AG08396 (cell line): ENCODE results near the gene ADAM33.

ENCODE experiments used
- DNase-seq: peaks from one replicate; pipeline ENCODE4 v3.0.0; 2012; ENCODE audit warnings: low spot score, mixed read lengths

ADAM33 gene, protein sequence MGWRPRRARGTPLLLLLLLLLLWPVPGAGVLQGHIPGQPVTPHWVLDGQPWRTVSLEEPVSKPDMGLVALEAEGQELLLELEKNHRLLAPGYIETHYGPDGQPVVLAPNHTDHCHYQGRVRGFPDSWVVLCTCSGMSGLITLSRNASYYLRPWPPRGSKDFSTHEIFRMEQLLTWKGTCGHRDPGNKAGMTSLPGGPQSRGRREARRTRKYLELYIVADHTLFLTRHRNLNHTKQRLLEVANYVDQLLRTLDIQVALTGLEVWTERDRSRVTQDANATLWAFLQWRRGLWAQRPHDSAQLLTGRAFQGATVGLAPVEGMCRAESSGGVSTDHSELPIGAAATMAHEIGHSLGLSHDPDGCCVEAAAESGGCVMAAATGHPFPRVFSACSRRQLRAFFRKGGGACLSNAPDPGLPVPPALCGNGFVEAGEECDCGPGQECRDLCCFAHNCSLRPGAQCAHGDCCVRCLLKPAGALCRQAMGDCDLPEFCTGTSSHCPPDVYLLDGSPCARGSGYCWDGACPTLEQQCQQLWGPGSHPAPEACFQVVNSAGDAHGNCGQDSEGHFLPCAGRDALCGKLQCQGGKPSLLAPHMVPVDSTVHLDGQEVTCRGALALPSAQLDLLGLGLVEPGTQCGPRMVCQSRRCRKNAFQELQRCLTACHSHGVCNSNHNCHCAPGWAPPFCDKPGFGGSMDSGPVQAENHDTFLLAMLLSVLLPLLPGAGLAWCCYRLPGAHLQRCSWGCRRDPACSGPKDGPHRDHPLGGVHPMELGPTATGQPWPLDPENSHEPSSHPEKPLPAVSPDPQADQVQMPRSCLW

DNA sequence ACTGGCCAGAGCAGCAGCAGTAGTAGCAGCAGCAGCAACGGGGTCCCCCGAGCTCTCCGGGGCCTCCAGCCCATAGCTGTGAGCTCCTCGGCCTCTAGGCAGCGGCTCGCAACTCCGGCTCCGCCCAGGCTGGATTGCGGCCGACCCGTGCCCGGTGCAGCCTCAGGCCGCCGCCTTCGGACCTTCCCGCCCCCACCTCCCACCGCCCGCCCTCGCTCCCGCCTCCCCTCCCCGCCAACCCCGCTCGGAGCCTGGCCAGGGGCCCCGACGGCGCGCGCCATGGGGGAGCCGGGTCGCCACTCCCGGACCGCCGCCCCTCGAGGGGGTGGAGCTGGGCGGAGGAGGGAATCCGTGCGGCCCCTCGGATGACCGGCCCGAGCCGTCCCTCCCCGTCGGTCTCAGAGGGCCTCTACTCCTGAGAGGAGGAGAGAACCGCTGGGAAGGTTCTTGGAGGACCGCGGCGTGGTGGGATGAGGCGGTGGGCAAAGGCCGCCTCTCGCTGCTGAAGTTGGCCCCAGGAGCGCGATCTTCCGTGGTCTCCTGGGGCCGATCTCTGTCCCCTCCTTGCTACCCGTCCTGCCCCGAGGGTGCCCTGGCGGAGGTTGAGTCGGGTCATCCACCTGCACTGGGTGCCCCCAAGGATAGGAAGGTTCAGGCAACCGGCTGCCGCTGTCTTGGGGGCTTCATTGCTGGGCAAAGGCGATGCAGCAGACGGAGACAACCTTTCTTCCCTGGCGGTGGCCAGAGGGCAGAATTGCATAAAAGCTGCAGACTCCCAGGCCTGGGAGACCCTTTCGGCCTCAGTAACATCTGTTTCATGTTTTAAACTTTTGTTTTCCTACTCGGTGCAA, at the start of gene ADAM33:
ADAM33 (minus strand) TSS at position 80 of the 851 bp plus-strand sequence; CDS start at position 74, 6 bp downstream.
- peak; percentile 75 for DNase-seq

DNA sequence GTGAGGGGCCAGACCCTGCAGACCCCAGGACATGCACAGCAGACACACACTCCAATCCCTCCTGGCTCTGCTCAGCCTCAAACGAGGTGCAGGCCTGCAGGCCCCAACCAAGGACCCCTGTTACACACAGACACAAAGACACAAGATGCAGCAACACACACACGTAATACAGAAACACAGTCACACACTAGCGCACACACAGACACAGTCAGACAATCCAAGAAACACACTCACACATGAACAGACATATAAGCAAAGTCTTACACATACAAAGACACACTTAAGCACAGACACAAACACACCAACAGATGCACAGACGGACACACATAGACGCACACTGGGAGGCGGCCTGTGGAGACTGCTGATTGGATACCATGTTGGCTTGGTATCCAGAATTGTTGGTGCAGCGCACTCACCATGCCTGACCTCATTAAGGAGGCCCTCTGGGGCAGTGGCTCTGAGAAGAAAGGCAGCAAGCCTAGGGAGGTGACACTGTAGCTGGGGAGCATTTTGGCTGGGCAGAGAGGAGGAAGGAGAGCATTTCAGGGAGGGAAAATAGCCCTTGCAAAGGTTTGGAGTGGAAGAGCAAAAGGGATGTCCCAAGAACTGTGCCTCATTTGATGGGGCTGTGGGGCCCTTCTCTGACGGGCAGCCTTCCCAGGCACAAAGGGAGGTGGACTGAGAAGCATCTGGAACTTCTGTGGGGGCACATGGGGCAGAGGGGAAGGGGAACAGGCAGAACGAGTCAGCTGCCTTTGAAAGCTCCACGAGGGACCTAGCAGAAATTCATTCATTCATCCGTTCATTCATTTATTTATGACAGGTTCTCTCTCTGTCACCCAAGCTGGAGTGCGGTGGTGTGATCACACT, 49.2 kb upstream of the ADAM33 start:
- DNase-seq, result no peak

DNA sequence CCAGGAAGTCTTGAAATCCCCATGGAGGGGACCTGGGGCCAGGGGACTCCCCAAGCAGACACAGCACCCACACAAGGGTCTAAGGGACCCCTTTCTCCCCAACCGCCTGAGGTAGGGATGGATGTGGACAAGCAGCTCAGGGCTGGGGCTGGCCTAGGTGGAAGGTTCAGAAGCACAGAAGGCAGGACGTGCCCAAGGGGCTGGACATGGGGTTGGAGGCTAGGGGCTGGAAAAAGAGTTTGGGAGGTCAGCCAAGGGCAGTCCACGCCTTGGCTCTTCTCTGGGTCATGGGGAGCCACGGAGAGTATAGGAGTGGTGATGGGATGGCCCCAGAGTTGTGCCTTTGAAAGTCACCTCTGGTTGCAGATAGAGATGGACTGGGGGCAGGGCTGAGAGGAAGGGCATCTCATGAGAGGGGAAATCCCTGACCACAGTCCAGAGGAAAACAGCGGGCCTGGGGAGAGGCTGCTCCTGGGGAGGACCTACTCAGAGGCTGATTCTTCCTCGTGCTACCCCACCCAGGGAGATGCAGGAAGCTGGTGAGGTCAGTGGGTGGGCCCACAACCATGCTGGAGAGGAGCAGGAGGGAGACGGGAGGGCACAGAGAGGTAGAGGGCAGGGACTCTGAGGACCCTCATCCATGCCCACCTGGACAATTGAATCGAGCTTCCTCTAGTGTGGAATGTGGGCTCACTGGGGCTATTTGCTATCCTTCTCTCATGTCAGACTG, 48.2 kb upstream of the ADAM33 start:
- no peak for DNase-seq

DNA sequence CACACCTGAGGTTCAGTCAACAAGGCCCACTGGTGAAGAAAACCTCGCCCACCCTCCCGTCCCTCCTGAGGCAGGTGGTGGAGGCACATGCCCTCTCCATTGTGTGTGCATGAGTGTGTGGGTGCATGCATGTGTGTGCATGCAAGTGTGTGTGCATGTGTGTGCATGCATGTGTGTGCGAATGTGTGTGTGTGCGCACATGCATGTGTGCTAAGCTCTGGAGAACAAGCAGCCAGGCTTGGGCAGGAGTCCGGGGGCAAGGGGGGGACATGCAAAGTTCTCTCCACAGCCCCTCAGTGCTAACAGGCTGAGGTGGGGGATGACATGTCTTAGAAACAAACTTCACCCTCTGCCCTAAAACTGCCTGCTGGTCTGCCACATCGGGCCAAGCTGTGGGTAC, 47.6 kb upstream of the ADAM33 start:
- no peak for DNase-seq

- DNase-seq, result no peak
Observed at GRCh38 chr20:3728876-3729275, 47.1 kb upstream of the ADAM33 start.

GRCh38 chr20:3728354-3728753, 46.5 kb upstream of the ADAM33 start:
- DNase-seq, result no peak

- peak; percentile 59 for DNase-seq
Observed at GRCh38 chr20:3727401-3728021, 45.7 kb upstream of the ADAM33 start.

DNA sequence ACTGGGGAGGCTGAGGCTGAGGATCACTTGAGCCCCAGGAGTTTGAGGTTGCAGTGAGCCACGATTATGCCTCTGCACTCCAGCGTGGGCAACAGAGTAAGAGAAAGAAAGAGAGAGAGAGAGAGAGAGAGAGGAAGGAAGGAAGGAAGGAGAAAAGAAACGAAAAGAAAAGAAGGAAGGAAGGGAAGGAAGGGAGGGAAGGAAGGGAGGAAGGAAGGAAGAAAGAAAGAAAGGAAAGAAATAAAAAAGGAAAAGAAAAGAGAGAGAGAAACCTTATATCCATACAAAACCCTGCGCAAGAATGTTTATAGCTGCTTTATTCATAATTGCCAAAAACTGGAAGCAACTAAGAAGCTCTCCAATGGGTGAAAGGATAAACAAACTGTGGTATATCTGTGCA, 42.5 kb upstream of the ADAM33 start:
- DNase-seq, result no peak

DNA sequence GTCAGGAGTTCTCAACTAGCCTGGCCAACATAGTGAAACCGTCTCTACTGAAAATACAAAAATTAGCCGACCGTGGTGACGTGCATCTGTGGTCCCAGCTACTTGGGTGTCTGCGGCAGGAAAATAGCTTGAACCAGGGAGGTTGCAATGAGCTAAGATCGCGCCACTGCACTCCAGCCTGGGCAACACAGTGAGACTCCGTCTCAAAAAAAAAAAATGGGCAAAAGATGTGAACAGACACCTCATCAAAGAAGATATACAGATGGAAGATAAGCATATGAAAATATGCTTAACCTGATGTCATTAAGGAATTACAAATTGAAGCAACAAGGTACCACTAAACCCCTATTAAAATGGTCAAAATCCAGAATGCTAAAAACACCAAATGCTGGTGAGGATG, 41.5 kb upstream of the ADAM33 start:
- DNase-seq, result no peak

GRCh38 chr20:3721912-3722311, 40.1 kb upstream of the ADAM33 start:
- DNase-seq, result no peak

GRCh38 chr20:3720626-3721025, 38.8 kb upstream of the ADAM33 start:
- no peak for DNase-seq

DNA sequence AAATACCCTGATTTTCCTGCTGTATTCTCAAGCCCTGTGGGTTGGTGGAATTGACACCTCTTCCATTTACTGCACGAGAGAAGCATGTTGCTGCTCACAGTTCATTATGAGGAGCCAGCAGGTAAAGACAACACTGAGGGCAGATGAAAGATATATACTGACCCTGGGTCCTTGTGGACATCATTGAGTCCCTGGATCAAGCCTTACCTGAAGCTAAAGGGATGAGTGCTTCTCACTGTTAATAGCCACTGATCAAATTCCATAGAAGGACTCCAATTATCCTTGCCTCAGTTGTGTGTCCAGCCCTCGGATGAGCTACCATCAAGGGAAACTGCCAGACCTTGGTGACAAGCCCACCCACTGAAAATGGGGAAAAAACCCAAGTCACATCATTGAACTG, 38.3 kb upstream of the ADAM33 start:
- no peak for DNase-seq

GRCh38 chr20:3719046-3719445, 37.2 kb upstream of the ADAM33 start:
- DNase-seq, result no peak

GRCh38 chr20:3716195-3716834, 34.5 kb upstream of the ADAM33 start:
- peak; percentile 63 for DNase-seq

GRCh38 chr20:3714092-3714491, 32.3 kb upstream of the ADAM33 start:
- DNase-seq, result no peak

GRCh38 chr20:3712279-3712873, 30.6 kb upstream of the ADAM33 start, which contains the start of gene SIGLEC1:
SIGLEC1 (minus strand) TSS chr20:3712600; CDS start chr20:3707128, 5,472 bp downstream.
- no peak for DNase-seq

GRCh38 chr20:3711484-3711941, 29.7 kb upstream of the ADAM33 start:
- no peak for DNase-seq

- peak; percentile 87 for DNase-seq
Observed at GRCh38 chr20:3710703-3711483, 29.1 kb upstream of the ADAM33 start.
